ENCODE measurements around the gene DLGAP1.

DNA sequence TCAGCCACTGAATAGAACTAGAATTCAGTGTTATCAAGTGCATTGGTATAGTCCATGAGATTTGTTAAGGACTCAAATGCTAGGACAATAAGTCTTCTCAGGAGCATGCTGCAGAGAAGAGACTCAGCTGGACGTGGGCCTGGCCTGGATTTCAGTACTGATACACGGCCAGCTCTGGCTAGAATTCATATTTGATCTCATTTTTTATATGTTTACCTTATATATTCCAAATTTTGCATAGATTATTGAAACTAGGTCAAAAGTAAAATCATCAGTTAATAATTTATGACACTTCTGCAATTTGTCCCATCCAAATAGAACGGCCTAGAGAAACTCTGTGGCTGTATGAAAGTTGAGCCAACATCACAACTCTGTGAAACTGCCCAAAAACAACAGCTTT, 262.0 kb downstream of the DLGAP1 start:
- TF ChIP-seq, protein P1, sequence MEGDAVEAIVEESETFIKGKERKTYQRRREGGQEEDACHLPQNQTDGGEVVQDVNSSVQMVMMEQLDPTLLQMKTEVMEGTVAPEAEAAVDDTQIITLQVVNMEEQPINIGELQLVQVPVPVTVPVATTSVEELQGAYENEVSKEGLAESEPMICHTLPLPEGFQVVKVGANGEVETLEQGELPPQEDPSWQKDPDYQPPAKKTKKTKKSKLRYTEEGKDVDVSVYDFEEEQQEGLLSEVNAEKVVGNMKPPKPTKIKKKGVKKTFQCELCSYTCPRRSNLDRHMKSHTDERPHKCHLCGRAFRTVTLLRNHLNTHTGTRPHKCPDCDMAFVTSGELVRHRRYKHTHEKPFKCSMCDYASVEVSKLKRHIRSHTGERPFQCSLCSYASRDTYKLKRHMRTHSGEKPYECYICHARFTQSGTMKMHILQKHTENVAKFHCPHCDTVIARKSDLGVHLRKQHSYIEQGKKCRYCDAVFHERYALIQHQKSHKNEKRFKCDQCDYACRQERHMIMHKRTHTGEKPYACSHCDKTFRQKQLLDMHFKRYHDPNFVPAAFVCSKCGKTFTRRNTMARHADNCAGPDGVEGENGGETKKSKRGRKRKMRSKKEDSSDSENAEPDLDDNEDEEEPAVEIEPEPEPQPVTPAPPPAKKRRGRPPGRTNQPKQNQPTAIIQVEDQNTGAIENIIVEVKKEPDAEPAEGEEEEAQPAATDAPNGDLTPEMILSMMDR (IDR thresholded peaks at IDR 0.05; ENCODE audit: poor library complexity, severe bottlenecking) = no peak
- TF ChIP-seq TAF1 (IDR thresholded peaks at IDR 0.05; ENCODE audit: low read depth) (no peak), POLR2AphosphoS5 (IDR thresholded peaks at IDR 0.05) (no peak)

Data from neural cell (in vitro differentiated cells).